Measurements from ENCODE around the gene TEX19. TPM values are rescaled to one million over a fixed set of nuclear protein-coding genes. Genes with fewer than 3 reads are reported as not detected.

The TEX19 gene
- total and polyA plus RNA-seq, 11 donors = not detected

GRCh38 chr17:82373731-82374625, 14.9 kb downstream of the TEX19 start:
- WGBS, 4 donors = 84 to 92% (median 88%) methylated on average over 20 to 37 of the region's 37 CpGs
- no peak for TF ChIP-seq POLR2A (IDR thresholded peaks at IDR 0.05)
- TF ChIP-seq, protein P1, sequence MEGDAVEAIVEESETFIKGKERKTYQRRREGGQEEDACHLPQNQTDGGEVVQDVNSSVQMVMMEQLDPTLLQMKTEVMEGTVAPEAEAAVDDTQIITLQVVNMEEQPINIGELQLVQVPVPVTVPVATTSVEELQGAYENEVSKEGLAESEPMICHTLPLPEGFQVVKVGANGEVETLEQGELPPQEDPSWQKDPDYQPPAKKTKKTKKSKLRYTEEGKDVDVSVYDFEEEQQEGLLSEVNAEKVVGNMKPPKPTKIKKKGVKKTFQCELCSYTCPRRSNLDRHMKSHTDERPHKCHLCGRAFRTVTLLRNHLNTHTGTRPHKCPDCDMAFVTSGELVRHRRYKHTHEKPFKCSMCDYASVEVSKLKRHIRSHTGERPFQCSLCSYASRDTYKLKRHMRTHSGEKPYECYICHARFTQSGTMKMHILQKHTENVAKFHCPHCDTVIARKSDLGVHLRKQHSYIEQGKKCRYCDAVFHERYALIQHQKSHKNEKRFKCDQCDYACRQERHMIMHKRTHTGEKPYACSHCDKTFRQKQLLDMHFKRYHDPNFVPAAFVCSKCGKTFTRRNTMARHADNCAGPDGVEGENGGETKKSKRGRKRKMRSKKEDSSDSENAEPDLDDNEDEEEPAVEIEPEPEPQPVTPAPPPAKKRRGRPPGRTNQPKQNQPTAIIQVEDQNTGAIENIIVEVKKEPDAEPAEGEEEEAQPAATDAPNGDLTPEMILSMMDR (IDR thresholded peaks at IDR 0.05) = no peak
- intact Hi-C loops (cut with DNase I) = loop anchor here in 1 of 10 donors (5.0 kb wide), 1 partner anchor 38 kb away; no protein-coding TSS in a partner anchor
- H3K4me1 ChIP-seq = peaks cover 0 to 29% (median 19%) of the 10 kb centered on the region in 12 donors
- H3K36me3 ChIP-seq = no peaks in the 10 kb centered on the region
- no peak overlapping the region for H3K4me3 ChIP-seq
- DNase-seq (peak in 1 of 5 donors; percentile 30), ATAC-seq (peak in 3 of 4 donors; percentile 10 to 44 (median 24))
- no peaks in the 10 kb centered on the region for H3K9me3 ChIP-seq
- H3K27ac ChIP-seq = no peak overlapping the region
- H3K27me3 ChIP-seq = peaks cover 29 to 92% (median 54%) of the 10 kb centered on the region in 9 donors

DNA sequence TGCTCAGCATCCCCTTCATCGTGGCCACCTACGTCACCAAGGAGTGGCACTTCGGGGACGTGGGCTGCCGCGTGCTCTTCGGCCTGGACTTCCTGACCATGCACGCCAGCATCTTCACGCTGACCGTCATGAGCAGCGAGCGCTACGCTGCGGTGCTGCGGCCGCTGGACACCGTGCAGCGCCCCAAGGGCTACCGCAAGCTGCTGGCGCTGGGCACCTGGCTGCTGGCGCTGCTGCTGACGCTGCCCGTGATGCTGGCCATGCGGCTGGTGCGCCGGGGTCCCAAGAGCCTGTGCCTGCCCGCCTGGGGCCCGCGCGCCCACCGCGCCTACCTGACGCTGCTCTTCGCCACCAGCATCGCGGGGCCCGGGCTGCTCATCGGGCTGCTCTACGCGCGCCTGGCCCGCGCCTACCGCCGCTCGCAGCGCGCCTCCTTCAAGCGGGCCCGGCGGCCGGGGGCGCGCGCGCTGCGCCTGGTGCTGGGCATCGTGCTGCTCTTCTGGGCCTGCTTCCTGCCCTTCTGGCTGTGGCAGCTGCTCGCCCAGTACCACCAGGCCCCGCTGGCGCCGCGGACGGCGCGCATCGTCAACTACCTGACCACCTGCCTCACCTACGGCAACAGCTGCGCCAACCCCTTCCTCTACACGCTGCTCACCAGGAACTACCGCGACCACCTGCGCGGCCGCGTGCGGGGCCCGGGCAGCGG, 15.7 kb downstream of the TEX19 start:
- intact Hi-C loops (cut with DNase I) = loop anchor here in 1 of 10 donors (5.0 kb wide), 1 partner anchor 38 kb away; no protein-coding TSS in a partner anchor
- Histone ChIP-seq H3K36me3 (no peaks in the 10 kb centered on the region), H3K27ac (no peak overlapping the region), H3K4me3 (no peak overlapping the region), H3K9me3 (no peaks in the 10 kb centered on the region), H3K4me1 (peaks cover 0 to 29% (median 19%) of the 10 kb centered on the region in 12 donors), H3K27me3 (peaks cover 29 to 91% (median 54%) of the 10 kb centered on the region in 9 donors)
- ATAC-seq (no peak), DNase-seq (peak in 1 of 5 donors; percentile 15)
- TF ChIP-seq, protein P1 (IDR thresholded peaks at IDR 0.05) = no peak
- no peak for TF ChIP-seq POLR2A (IDR thresholded peaks at IDR 0.05)
- 31 to 68% (median 42%) methylated on average over 35 to 79 of the region's 79 CpGs for WGBS, 4 donors

GRCh38 chr17:82375359-82376041, 16.5 kb downstream of the TEX19 start:
- 57 to 72% (median 65%) methylated on average over 14 to 46 of the region's 46 CpGs for WGBS, 4 donors

More at GRCh38 chr17:82375359-82376041, 16.5 kb downstream of the TEX19 start:
- Histone ChIP-seq H3K9me3 (no peaks in the 10 kb centered on the region), H3K27ac (no peak overlapping the region), H3K4me3 (no peak overlapping the region), H3K4me1 (peaks cover 0 to 25% (median 18%) of the 10 kb centered on the region in 12 donors), H3K36me3 (no peaks in the 10 kb centered on the region), H3K27me3 (peaks cover 29 to 88% (median 52%) of the 10 kb centered on the region in 9 donors)
- intact Hi-C loops (cut with DNase I) = no loop called here
- ATAC-seq (peak in 1 of 4 donors; percentile 5), DNase-seq (peak in 1 of 5 donors; percentile 22)
- TF ChIP-seq POLR2A (IDR thresholded peaks at IDR 0.05) = no peak
- TF ChIP-seq, protein P1 (IDR thresholded peaks at IDR 0.05) = no peak
